Suppressor macrophage (primary cell): Measurements from ENCODE around the gene MPZL1.
A peak's percentile ranks its signal among the peaks of the same experiment; 100 is the strongest.
"Not testable (repeated sequence)": the region's sequence is repeated elsewhere in the genome, so short reads cannot be mapped to it uniquely, and the experiment has no call there.

ENCODE experiments used
- DNase-seq, 4 experiments: peaks; one replicate each; pipeline ENCODE4 v3.0.0-alpha.2; 2020 to 2022

Gene MPZL1

GRCh38 chr1:167782946-167783345, 61.2 kb downstream of the MPZL1 start:
- no peak for DNase-seq

GRCh38 chr1:167784876-167785550, 63.2 kb downstream of the MPZL1 start:
- DNase-seq, result peak; percentile 30 to 68 (median 54)

- no peak for DNase-seq
Measured at GRCh38 chr1:167786502-167786901, 64.7 kb downstream of the MPZL1 start.

- DNase-seq, result no peak
Measured at GRCh38 chr1:167789501-167789900, 67.7 kb downstream of the MPZL1 start.

DNA sequence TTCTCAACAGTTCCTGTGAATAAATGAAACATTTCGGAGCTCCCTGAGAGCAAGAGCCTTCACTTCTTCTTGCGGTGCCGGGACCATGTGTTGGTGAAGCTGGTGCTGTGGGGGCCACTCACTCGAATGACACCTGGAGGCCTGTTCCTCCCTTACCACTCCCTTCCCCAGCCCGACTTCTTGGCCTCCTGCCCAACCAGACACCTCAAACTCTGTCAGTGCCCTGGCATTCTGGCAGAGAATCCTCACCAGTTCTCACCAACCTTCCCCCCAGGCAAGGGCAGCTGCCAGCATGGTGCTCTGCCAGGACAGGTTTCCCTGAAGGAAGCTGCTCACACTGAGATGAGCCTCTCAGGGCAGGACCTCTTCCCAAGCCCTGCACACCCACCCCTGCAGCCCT, 68.3 kb downstream of the MPZL1 start:
- DNase-seq, result no peak

GRCh38 chr1:167791281-167792187, 69.8 kb downstream of the MPZL1 start:
- peak; percentile 70 to 92 (median 78) for DNase-seq

DNA sequence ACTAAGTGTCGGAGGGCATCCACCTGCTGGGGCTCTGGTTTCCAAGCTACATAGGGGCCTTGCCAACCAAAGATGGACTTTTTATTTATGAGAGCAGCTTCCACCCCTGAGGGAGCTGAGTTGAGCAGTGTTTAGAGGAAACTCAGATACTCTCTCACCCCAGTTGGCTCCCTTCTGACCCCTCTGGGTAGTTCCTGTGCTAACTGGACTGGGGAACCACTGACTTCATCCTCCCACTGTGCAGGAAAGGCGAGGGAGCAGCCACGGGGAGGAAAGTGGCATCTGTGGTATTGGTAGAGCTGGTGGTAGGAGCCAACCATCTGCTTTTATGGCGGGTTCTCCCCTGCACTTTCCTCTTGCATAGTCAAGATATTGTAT, 70.4 kb downstream of the MPZL1 start:
- DNase-seq, result peak; percentile 51 to 79 (median 66)

- DNase-seq, result no peak
Measured at GRCh38 chr1:167794043-167794442, 72.3 kb downstream of the MPZL1 start.

DNA sequence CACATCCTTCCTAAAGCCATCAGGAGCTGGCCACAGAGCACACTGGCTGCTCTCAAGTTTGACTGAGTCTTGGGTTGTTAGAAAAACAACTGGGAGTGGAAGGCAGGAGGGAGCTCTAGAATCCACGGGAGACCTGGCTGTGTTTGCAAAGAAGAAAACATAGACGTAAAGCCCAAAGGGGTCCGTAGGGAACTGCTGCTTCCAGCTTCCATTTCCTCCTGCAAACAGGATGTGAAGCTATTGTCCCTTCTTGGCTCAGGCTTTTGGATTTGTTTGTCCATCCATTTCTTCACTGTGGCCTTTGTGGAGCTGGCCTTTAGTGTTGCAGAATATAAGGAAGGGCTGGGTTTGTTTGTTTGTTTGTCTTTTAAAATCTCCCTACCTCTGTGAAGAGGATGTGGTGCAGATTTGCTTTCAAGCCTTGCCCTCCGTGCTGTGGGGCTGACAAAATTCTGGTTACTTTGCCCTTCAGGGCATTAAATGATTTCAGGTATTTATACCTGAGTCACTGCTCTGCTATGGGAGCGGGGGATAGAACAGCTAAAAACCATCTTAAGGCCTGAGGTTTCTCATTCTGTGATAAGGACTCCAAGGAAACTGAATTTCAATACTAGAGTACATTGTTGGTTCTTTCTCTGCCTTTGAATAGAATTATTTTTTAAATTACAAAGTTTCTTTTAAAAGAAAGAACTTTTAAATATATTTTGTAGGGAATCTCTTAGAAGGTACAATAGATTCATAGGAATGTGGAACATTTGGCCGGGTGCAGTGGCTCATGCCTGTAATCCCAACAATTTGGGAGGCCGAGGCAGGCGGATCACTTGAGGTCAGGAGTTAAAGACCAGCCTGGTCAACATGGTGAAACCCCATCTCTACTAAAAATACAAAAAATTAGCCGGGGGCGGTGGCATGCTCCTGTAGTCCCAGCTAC, 74.3 kb downstream of the MPZL1 start:
- DNase-seq, result peak in 1 of 4 experiments; percentile 7

DNA sequence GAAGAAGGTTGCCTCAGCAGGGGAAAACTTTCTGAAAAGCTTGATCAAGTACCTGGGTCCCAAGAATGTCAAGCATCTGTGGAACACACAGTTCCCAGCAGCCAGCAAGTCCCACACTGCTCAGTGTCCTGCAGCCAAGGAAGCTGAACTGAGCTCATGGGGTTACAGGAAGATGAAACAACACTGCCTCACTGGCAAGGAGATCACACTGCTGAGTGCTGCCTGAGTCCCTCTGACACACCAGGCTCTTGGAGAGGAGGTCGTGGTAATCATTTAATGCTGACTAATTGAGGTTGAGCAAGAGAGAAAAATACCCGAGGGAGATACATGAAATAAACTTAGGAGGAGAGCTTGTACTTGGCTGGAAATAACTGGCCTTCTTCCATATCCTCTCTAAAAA, 75.2 kb downstream of the MPZL1 start:
- DNase-seq, result peak; percentile 66 to 89 (median 74)

DNA sequence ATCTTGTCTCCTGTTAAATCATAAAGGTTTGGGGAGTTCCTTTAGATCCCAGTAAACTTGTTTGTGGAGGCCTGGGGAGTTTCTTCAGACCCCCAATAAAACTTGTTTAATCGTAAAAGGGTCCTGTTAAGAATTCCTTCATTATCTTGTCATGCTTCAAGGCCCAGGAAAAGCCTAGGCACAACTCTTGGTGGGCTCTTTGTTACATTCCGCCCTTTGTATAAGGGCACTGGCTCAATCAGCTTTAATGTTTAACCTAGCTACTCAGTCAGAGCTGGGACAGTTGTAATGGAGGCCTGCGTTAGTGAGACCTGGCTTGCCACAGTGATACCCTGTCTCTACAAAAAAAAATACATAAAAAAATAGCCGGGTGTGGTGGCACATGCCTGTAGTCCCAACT, 77.2 kb downstream of the MPZL1 start:
- DNase-seq, result no peak

DNA sequence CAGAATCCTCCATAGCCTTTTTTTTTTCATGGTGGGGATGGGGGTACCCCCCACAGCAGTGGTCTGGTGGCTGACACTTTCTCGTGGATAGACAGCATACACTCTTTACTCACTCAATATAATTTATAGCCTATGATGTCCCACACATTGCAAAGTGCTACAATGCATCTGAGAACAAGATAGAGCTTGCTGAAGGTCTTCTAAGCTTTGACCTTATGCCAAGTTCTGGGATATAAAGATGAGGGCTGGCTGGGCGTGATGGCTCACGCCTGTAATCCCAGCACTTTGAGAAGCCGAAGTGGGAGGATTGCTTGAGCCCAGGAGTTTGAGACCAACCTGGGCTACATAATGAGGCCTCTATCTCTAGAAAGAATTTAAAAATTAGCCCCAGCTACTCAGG, 78.0 kb downstream of the MPZL1 start:
- DNase-seq, result no peak

GRCh38 chr1:167800251-167800650, 78.5 kb downstream of the MPZL1 start:
- DNase-seq, result no peak

GRCh38 chr1:167802235-167802634, 80.5 kb downstream of the MPZL1 start:
- DNase-seq, result no peak

DNA sequence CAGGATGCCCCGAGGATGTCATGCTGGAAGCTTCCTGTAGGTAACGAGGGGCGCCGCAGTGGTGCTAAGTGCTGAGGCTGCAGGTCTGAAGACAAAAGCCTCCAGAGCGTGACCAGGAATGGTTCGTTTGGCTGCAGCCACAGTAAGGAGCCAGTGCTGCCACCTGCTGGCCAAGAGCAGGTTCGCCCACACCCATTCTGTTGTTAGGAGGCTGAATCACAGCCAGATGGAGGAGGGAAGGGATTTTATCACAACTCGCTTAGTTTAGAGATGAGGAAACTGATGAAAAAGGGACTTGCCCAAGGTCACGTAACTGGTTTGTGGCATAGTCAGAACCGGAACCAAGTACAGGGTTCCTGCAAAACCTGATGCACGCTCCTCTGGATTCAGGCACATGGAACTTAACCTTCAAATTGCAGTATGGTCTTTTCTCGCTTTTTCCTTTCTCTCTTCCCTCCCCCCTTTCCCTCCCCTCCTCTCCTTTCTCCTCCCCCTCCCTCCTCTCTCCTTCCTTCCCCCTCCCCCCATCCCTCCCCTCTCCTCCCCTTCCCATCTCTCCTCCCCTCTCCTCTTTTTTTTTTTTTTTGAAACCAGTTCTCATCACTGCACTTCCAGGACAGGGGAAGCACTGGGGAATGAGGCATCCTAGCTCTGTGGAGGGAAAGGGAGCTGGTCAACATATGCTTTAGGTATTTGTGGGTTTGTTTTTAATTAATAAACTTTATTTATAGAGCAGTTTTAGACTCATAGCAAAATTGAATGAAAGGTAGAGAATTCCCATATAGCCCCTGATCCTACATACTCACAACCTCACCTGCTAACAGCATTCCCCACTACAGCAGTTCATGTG, 81.8 kb downstream of the MPZL1 start:
- DNase-seq, result peak; percentile 97 to 98 (median 97)

DNA sequence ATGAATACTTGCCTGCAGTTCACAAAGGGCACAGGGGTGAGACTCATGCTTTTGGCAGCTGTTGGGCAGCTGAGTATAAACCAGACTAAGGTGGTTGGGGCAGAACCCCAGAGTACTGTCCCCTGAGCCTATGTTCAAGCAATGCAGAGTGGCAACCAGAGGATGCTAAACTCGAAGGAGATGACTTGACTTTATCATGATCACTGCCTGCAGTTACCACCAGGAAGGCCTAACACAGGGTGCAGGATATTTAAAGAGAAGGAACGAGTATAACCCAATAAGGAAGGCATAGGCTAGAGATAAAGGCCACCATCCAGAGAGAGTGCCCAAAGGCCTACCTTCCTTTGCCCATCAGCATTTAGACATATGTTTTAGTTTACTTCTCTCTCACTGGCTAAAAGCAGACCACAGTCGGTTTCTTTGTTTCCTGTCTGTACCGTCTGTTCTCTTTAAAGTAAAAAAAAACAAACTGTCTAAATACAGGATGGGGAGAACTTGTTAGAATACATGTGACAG, 83.3 kb downstream of the MPZL1 start:
- peak in 1 of 4 experiments; percentile 11 for DNase-seq

DNA sequence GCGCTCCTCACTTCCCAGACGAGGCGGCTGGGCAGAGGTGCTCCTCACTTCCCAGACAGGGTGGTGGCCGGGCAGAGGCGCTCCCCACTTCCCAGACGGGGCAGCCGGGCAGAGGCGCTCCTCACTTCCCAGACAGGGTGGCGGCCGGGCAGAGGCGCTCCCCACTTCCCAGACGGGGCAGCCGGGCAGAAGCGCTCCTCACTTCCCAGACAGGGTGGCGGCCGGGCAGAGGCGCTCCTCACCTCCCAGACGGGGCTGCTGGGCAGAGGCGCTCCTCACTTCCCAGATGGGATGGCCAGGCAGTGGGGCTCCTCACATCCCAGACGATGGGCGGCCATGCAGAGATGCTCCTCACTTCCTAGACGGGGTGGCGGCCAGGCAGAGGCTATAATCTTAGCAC, 84.5 kb downstream of the MPZL1 start:
- not testable (repeated sequence) for DNase-seq

DNA sequence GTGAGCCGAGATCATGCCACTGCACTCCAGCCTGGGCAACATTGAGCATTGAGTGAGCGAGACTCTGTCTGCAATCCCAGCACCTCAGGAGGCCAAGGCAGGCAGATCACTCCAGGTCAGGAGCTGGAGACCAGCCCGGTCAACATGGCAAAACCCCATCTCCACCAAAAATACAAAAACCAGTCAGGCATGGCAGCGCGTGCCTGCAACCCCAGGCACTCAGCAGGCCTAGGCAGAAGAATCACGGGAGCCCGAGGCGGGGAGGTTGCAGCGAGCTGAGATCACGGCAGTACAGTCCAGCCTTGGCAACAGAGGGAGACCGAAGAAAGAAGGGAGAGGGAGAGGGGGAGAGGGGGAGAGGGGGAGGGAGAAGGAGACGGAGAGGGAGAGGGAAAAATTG, 84.9 kb downstream of the MPZL1 start:
- DNase-seq, result not testable (repeated sequence)

DNA sequence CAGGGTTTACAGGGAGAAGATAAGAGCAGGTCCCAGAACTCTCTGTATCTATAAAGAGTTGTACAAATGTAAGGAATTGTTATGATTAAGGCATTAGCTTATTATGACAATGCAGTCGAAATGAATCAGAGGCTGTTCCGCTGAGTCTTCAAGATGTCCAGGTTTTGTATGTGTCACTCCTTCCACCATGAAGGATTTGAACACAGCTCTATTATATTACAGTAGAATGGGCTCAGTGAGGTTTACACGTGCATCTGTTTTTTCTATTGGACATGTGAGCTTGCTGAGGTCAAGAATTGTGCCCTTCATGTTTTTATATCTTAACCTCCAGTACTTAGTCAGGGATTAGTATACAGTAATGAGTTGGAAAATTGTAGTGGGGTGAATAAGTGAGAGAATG, 86.3 kb downstream of the MPZL1 start:
- no peak for DNase-seq

- DNase-seq, result no peak
Measured at GRCh38 chr1:167808690-167809089, 86.9 kb downstream of the MPZL1 start.

- DNase-seq, result no peak
Measured at GRCh38 chr1:167812972-167813371, 91.2 kb downstream of the MPZL1 start.

DNA sequence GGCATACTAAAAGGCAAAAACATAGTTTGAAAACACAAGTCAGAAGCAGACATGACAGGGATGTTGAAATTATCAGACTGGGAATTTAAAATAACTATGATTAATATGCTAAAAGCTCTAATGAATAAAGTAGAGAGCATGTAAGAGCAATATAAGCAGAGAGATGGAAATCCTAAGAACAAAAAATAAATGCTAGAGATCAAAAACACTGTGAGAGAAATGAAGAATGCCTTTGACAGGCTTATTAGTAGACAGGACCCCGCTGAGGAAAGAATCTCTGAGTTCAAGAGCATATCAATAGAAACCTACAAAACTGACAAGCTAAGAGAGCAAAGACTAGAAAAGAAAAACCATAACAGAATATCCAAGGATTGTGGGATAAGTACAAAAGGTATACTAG, 93.9 kb downstream of the MPZL1 start:
- DNase-seq, result no peak
